Neuron (in vitro differentiated cells): ENCODE results near the gene CTRB1.

Experiments used
- H2AFZ ChIP-seq: one replicate; pipeline ENCODE4 v1.6.1; 2013; ENCODE audit warnings: low read depth, mild to moderate bottlenecking, inconsistent platforms, low read length, moderate library complexity
- H3K27me3 ChIP-seq: one replicate; pipeline ENCODE4 v1.6.1; 2013; ENCODE audit warnings: low read length; ENCODE audit not compliant: insufficient read depth
- H3K36me3 ChIP-seq: one replicate; pipeline ENCODE4 v1.6.1; 2013; ENCODE audit warnings: low read length; ENCODE audit not compliant: insufficient read depth
- H3K4me1 ChIP-seq: one replicate; pipeline ENCODE4 v1.6.1; 2013; ENCODE audit warnings: low read length; ENCODE audit not compliant: insufficient read depth
- H3K4me3 ChIP-seq: 2 replicates; pipeline ENCODE4 v1.5.1; 2013; ENCODE audit warnings: mild to moderate bottlenecking, low read length, moderate library complexity
- H3K9me3 ChIP-seq: one replicate; pipeline ENCODE4 v1.6.1; 2013; ENCODE audit warnings: low read length

The CTRB1 gene

DNA sequence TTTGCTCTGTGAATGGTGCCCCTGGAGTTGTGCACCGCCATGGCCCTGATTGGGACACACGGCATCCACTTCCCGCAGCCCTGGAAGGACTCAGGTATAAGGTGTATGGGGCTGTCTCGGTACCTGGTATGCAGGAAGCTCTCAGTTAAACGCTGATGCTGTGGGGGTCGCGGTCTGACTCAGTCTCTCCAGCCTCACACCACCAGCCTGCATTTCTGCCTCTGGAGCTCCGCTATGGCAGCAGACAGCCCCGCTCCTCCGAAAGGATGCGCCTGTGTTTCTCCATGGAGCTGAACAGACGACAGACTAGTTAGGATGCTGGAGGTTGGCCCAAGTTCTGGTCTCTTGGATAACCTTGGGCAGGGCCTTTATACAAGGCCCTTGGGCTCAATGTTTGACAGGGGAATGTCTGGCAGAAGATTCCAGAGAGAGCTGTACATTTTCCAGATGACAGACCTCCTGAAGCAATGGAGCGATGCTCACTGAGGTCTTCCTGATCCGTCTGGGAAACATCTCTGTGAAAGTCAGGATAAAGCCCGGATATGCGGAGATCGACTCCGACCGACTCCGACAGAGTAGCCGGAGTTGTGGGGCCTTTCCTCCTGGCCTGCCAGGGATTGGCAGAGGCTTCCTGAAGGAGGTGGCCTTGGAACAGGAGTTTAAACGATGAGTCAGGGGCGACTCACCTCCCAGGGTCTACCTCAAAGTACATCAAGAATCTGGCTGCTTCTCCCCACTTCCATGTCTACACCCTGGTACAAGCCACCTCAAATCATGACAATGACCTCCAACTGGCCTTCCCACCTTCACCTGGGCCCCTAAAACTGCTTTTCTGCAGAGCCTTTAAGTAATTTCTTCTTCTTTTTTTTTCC lies 54.5 kb downstream of the CTRB1 start:
- Histone ChIP-seq H3K4me3 (no peak overlapping the region), H3K9me3 (no peaks in the 10 kb centered on the region), H3K4me1 (peaks cover 18% of the 10 kb centered on the region), H3K27me3 (no peaks in the 10 kb centered on the region), H3K36me3 (no peaks in the 10 kb centered on the region), H2AFZ (no peak overlapping the region)
